ENCODE measurements around the gene NRXN3. TPM values are rescaled to one million over a fixed set of nuclear protein-coding genes. Genes with fewer than 3 reads are reported as not detected.
A peak's percentile ranks its signal among the peaks of the same experiment; 100 is the strongest.

The NRXN3 gene
- polyA plus RNA-seq, 1 donor (not counting 4 experiments of a cell fraction or from before 2014, with no cell fraction given) = 0.89 TPM

DNA sequence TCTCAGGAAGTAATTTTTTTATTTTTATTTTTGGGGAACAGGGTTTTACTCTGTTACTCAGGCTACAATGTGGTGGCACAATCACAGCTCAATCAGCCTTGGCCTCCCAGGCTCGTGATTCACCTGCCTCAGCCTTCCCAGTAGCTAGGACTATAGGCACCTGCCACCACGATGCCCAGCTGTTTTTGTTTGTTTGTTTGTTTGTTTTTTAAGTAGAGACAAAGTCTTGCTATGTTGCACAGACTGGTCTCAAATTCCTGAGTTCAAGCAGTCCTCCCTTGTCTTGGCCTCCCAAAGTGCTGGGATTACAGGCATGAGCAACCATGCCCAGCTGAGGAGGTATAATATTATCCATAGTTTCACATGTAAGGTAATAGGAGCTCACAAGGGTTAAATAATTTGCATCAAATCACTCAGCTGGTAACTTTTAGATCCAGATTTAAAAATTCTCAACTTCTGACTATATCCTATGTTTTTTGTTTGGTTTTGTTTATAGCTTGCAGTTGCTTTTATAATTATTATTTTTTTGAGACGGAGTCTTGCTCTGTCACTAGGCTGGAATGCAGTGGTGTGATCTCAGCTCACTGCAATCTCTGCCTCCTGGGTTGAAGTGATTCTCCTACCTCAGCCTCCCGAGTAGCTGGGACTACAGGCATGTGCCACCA, 1411.9 kb downstream of the NRXN3 start:
- TF ChIP-seq CTCF (optimal IDR thresholded peaks at IDR 0.05 in 1 of 3, IDR thresholded peaks at IDR 0.05 in 1 of 3, conservative IDR thresholded peaks at IDR 0.05 in 1 of 3; ENCODE audit: extremely low read depth in 1 of 3, insufficient read depth in 2 of 3, low read length in 3 of 3) (no peak), EZH2 (IDR thresholded peaks at IDR 0.05; ENCODE audit: low read length) (no peak)
- Histone ChIP-seq H3K4me1 (ENCODE audit: control insufficient read depth, extremely low read depth, insufficient read depth, low read length) (peaks cover 36% of the 10 kb centered on the region), H3K9me1 (ENCODE audit: control insufficient read depth, extremely low read depth, insufficient read depth, low read length) (no peaks in the 10 kb centered on the region), H3K9ac (ENCODE audit: control insufficient read depth, extremely low read depth, insufficient read depth, low read length) (no peak overlapping the region), H4K20me1 (ENCODE audit: control insufficient read depth, extremely low read depth, insufficient read depth, low read length) (no peaks in the 10 kb centered on the region), H3K27ac (ENCODE audit: control insufficient read depth, insufficient read depth, low read length) (peak overlapping the region; percentile 46), H3K27me3 (ENCODE audit: control insufficient read depth, extremely low read depth, insufficient read depth, low read length) (no peaks in the 10 kb centered on the region), H2AFZ (ENCODE audit: control insufficient read depth, low read length) (no peak overlapping the region), H3K4me2 (ENCODE audit: control insufficient read depth, extremely low read depth, insufficient read depth, low read depth, low read length) (peak overlapping the region; percentile 44), H3K79me2 (ENCODE audit: control insufficient read depth, insufficient read depth, low read length) (no peaks in the 10 kb centered on the region), H3K4me3 (ENCODE audit: control insufficient read depth in 2 of 3, extremely low read depth in 1 of 3, insufficient read depth in 2 of 3, low read depth in 1 of 3, low read length in 3 of 3) (no peak overlapping the region), H3K9me3 (ENCODE audit: control insufficient read depth, low read depth, low read length) (no peaks in the 10 kb centered on the region), H3K36me3 (ENCODE audit: control insufficient read depth in 2 of 2, extremely low read depth in 1 of 2, insufficient read depth in 2 of 2, low read length in 2 of 2) (no peaks in the 10 kb centered on the region)
- FAIRE-seq (no peak), DNase-seq (ENCODE audit: low read depth, low spot score) (no peak)
- dilution Hi-C loops (cut with MboI; ENCODE audit: extremely low pct_ligation_motif_present, low sequenced_read_pairs) = no loop called here

DNA sequence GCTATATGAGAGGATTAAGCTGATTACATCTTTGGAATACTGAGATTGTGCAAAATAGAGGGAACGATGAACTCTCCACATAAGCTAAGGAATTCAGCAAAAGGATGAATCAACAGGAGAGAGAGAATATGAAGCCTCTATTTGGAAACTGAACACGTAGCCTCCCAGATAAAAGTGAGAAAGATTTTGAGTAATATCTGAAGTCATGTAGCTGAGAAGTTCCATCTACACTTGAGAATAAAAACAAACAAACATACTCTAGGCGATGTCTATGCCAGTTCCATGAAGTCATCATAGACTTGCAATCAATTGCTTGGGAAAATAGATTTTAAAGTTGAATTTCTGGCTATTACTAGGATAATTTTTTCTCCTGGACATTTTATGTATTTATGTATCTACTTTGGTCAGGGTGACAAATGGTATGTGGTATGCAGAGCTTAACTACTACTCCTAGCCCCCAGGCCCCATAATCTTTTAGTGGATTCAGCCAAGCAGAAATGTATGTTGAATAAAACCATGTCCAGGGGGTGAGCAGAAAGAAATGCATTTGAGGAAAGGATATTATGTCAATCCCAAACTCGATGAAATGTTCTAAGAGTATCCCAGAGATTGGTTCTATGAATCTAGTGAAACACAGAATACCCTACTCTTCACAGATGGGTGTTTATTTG, 1413.7 kb downstream of the NRXN3 start:
- Histone ChIP-seq H3K9me3 (ENCODE audit: control insufficient read depth, low read depth, low read length) (no peaks in the 10 kb centered on the region), H3K4me3 (ENCODE audit: control insufficient read depth in 2 of 3, extremely low read depth in 1 of 3, insufficient read depth in 2 of 3, low read depth in 1 of 3, low read length in 3 of 3) (no peak overlapping the region), H3K27ac (ENCODE audit: control insufficient read depth, insufficient read depth, low read length) (peak overlapping the region; percentile 42), H3K4me1 (ENCODE audit: control insufficient read depth, extremely low read depth, insufficient read depth, low read length) (peaks cover 36% of the 10 kb centered on the region), H2AFZ (ENCODE audit: control insufficient read depth, low read length) (no peak overlapping the region), H4K20me1 (ENCODE audit: control insufficient read depth, extremely low read depth, insufficient read depth, low read length) (no peaks in the 10 kb centered on the region), H3K9me1 (ENCODE audit: control insufficient read depth, extremely low read depth, insufficient read depth, low read length) (no peaks in the 10 kb centered on the region), H3K4me2 (ENCODE audit: control insufficient read depth, extremely low read depth, insufficient read depth, low read depth, low read length) (no peak overlapping the region), H3K36me3 (ENCODE audit: control insufficient read depth in 2 of 2, extremely low read depth in 1 of 2, insufficient read depth in 2 of 2, low read length in 2 of 2) (no peaks in the 10 kb centered on the region), H3K9ac (ENCODE audit: control insufficient read depth, extremely low read depth, insufficient read depth, low read length) (no peak overlapping the region), H3K79me2 (ENCODE audit: control insufficient read depth, insufficient read depth, low read length) (no peaks in the 10 kb centered on the region), H3K27me3 (ENCODE audit: control insufficient read depth, extremely low read depth, insufficient read depth, low read length) (no peaks in the 10 kb centered on the region)
- dilution Hi-C loops (cut with MboI; ENCODE audit: extremely low pct_ligation_motif_present, low sequenced_read_pairs) = no loop called here
- TF ChIP-seq EZH2 (IDR thresholded peaks at IDR 0.05; ENCODE audit: low read length) (no peak), CTCF (optimal IDR thresholded peaks at IDR 0.05 in 1 of 3, IDR thresholded peaks at IDR 0.05 in 1 of 3, conservative IDR thresholded peaks at IDR 0.05 in 1 of 3; ENCODE audit: extremely low read depth in 1 of 3, insufficient read depth in 2 of 3, low read length in 3 of 3) (no peak)
- no peak for DNase-seq (ENCODE audit: low read depth, low spot score)
- FAIRE-seq = no peak
